HepG2 (cell line): Measurements from ENCODE around the gene TMEM223. TPM values are rescaled to one million over a fixed set of nuclear protein-coding genes. Genes with fewer than 3 reads are reported as not detected.

Experiments
- ATAC-seq: fragments of 200-7000 bp; cut with Tn5 transposase; 3 replicates; pipeline ENCODE4 v1.9.1; 2020; ENCODE audit warnings: mild to moderate bottlenecking, moderate library complexity
- BruUV-seq: library from RNA; stranded (reverse); fragments of 400-500 nt; replicated peaks from 2 replicates; lab custom pipeline; 2021; lab: Mats Ljungman, UMichigan
- CTCF ChIA-PET: fragments of 300-600 bp; formaldehyde crosslinking; extraction: SDS; loops from one replicate; lab custom pipeline; 2021; ENCODE audit warnings: low total read pairs, inconsistent platforms, low intra/inter-chr PET ratio; lab: Yijun Ruan, JAX
- POLR2A ChIA-PET: fragments of 350-600 bp; sonication (Branson Sonifier 250); formaldehyde crosslinking; loops from one replicate; lab custom pipeline; 2020; ENCODE audit warnings: antibody characterized with exemption, inconsistent platforms; lab: Yijun Ruan, JAX
- DNase-seq: peaks from one replicate; pipeline ENCODE4 v3.0.0-alpha.2; 2015; ENCODE audit warnings: low spot score
- FAIRE-seq: peaks from 3 replicates; lab custom pipeline; 2011; peaks lifted over from hg19 to GRCh38; lab: Jason Lieb, UNC
- H2AFZ ChIP-seq: one replicate; pipeline ENCODE4 v1.6.1; 2011; ENCODE audit warnings: low read length, inconsistent platforms
- H3K27ac ChIP-seq: fragments of 300-600 bp; 3 replicates; pipeline ENCODE4 v1.8.0; 2011; ENCODE audit warnings: mixed run types, mild to moderate bottlenecking, mixed read lengths, low read length, inconsistent platforms; ENCODE audit not compliant: insufficient read depth; ENCODE audit errors: extremely low read length
- H3K27me3 ChIP-seq, 2 experiments: fragments of 200-600 bp in 1 of 2; 2 replicates in 1 of 2; 3 replicates in 1 of 2; pipeline versions ENCODE4 v1.6.0 to v1.8.0; 2011; ENCODE audit warnings: low read length in 2 of 2, mild to moderate bottlenecking in 2 of 2, moderate library complexity in 2 of 2, inconsistent platforms in 1 of 2; ENCODE audit not compliant: insufficient read depth in 2 of 2, control insufficient read depth in 1 of 2
- H3K36me3 ChIP-seq, 2 experiments: fragments of 200-600 bp in 1 of 2; replicated peaks in 1 of 2; 2 replicates in 1 of 2; 3 replicates in 1 of 2; pipeline versions ENCODE4 v1.5.1 to v1.8.0; 2011; ENCODE audit warnings: low read length in 2 of 2, inconsistent platforms in 1 of 2; ENCODE audit not compliant: insufficient read depth in 2 of 2, control insufficient read depth in 1 of 2
- H3K4me1 ChIP-seq: 2 replicates; pipeline ENCODE4 v1.5.1; 2012; ENCODE audit warnings: low read length, inconsistent platforms; ENCODE audit not compliant: insufficient read depth
- H3K4me2 ChIP-seq: 2 replicates; pipeline ENCODE4 v1.6.0; 2011; ENCODE audit warnings: low read depth, low read length, inconsistent platforms
- H3K4me3 ChIP-seq, 3 experiments: fragments of 200-600 bp in 1 of 3; sonication (generic), shearing (Covaris generic) in 1 of 3; replicated peaks in 1 of 3; 2 replicates each; pipeline ENCODE4 v1.5.1; 2011 to 2016; ENCODE audit warnings: low read length in 3 of 3, inconsistent platforms in 2 of 3, low read depth in 2 of 3, mild to moderate bottlenecking in 2 of 3, control low read depth in 1 of 3, mixed read lengths in 1 of 3; ENCODE audit not compliant: insufficient read depth in 1 of 3
- H3K79me2 ChIP-seq: one replicate; pipeline ENCODE4 v1.6.1; 2011; ENCODE audit warnings: low read length, inconsistent platforms; ENCODE audit not compliant: insufficient read depth
- H3K9ac ChIP-seq: 2 replicates; pipeline ENCODE4 v1.6.0; 2011; ENCODE audit warnings: mild to moderate bottlenecking, low read depth, low read length, inconsistent platforms; ENCODE audit not compliant: insufficient read depth
- H3K9me3 ChIP-seq: 2 replicates; pipeline ENCODE4 v1.5.1; 2012; ENCODE audit warnings: mild to moderate bottlenecking, low read length
- H4K20me1 ChIP-seq: 2 replicates; pipeline ENCODE4 v1.6.0; 2011; ENCODE audit warnings: inconsistent platforms, mild to moderate bottlenecking, low read length, moderate library complexity; ENCODE audit not compliant: insufficient read depth
- GMEB1 ChIP-seq: sonication (generic); formaldehyde crosslinking; IDR thresholded peaks from 2 replicates; pipeline ENCODE4 v1.5.1; 2020; ENCODE audit warnings: missing genetic modification reagents, mild to moderate bottlenecking, borderline replicate concordance
- NR2F6 ChIP-seq, 2 experiments: IDR thresholded peaks; 2 replicates each; pipeline ENCODE4 v1.6.1; 2016; ENCODE audit warnings: antibody characterized with exemption in 1 of 2, mild to moderate bottlenecking in 1 of 2
- REL ChIP-seq: sonication (generic); formaldehyde crosslinking; conservative IDR thresholded peaks from 2 replicates; pipeline ENCODE4 v1.8.0; 2022; ENCODE audit warnings: mild to moderate bottlenecking, missing genetic modification reagents, moderate library complexity
- TCF7 ChIP-seq: sonication (generic); IDR thresholded peaks from 2 replicates; pipeline ENCODE4 v1.6.1; 2016; ENCODE audit warnings: antibody characterized with exemption, low read depth
- ZBTB14 ChIP-seq: sonication (generic); formaldehyde crosslinking; IDR thresholded peaks from 2 replicates; pipeline ENCODE4 v1.4.0; 2020; ENCODE audit warnings: missing genetic modification reagents
- ZFAT ChIP-seq: sonication (generic); formaldehyde crosslinking; conservative IDR thresholded peaks from 2 replicates; pipeline ENCODE4 v1.8.1; 2023; ENCODE audit warnings: missing genetic modification reagents, inconsistent platforms
- ZNF136 ChIP-seq: sonication (generic); formaldehyde crosslinking; IDR thresholded peaks from 2 replicates; pipeline ENCODE4 v1.8.1; 2022; ENCODE audit warnings: low read depth, mild to moderate bottlenecking, moderate library complexity, missing genetic modification reagents
- WGBS: methylation state at CpG from one replicate; pipeline ENCODE4 v1.1.6; 2017; ENCODE audit warnings: low lambda C conversion rate; 5-methylcytosine and 5-hydroxymethylcytosine counted together
- in situ Hi-C: cut with HindIII; loops from 2 replicates; pipeline ENCODE4 v1.10.0; 2017; ENCODE audit warnings: low pct_unique_long_range_greater_than_20kb; ENCODE audit not compliant: extremely low pct_ligation_motif_present
- intact Hi-C: fragments of 100-400 bp; cut with micrococcal nuclease; formaldehyde crosslinking; loops from one replicate; pipeline ENCODE4 v1.10.0; 2022; ENCODE audit not compliant: unreplicated experiment
- polyA plus RNA-seq, 8 experiments: library from polyadenylated mRNA; depleted of rRNA in 3 of 8; stranded (reverse) in 7 of 8; unstranded in 1 of 8; fragments of >200 nt; fragmentation: Illumina TruSeq in 4 of 8; extraction: Trizol in 4 of 8; gene quantifications; 2 replicates each; pipeline versions ENCODE4 v1.2.1 to v1.2.3, GENCODE V29; 2011 to 2016; ENCODE audit warnings: low read depth in 4 of 8, missing spikeins in 1 of 8, mixed read lengths in 1 of 8; ENCODE audit not compliant: insufficient read depth in 1 of 8
- total RNA-seq, 5 experiments: library from RNA; depleted of rRNA; stranded (reverse); fragments of >200 nt; fragmentation: Illumina TruSeq; extraction: Trizol; gene quantifications; 2 replicates each; pipeline ENCODE4 v1.2.3, GENCODE V29; 2016; ENCODE audit warnings: low read depth in 1 of 5
- TF ChIP-seq, protein P1 (sequence below): sonication (generic); formaldehyde crosslinking; IDR thresholded peaks from 2 replicates; pipeline ENCODE4 v1.5.0; 2020; ENCODE audit warnings: missing genetic modification reagents
- TF ChIP-seq, protein P2 (sequence below): sonication (generic); formaldehyde crosslinking; IDR thresholded peaks from 2 replicates; pipeline ENCODE4 v1.5.0; 2020; ENCODE audit warnings: mild to moderate bottlenecking, missing genetic modification reagents, borderline replicate concordance
- TF ChIP-seq, protein P3 (sequence below): sonication (generic); formaldehyde crosslinking; IDR thresholded peaks from 2 replicates; pipeline ENCODE4 v1.8.1; 2022; ENCODE audit warnings: mild to moderate bottlenecking, missing genetic modification reagents

TMEM223 gene
- total and polyA plus RNA-seq, 2 of the 13 experiments (the other 11 are each of a cell fraction or from before 2014, with no cell fraction given) = 19.5 to 24.9 TPM

GRCh38 chr11:62799486-62799885, 7.7 kb upstream of the TMEM223 start:
- intact Hi-C loops = no loop called here
- TF ChIP-seq NR2F6 (IDR thresholded peaks at IDR 0.05) (no peak), NR2F6 (CRISPR knock-in tag; IDR thresholded peaks at IDR 0.05) (no peak), ZBTB14 (CRISPR knock-in tag) (no peak), ZFAT (CRISPR knock-in tag) (no peak), REL (CRISPR knock-in tag) (no peak), TCF7 (no peak), GMEB1 (CRISPR knock-in tag) (no peak), ZNF136 (CRISPR knock-in tag) (no peak)
- TF ChIP-seq, protein P1, sequence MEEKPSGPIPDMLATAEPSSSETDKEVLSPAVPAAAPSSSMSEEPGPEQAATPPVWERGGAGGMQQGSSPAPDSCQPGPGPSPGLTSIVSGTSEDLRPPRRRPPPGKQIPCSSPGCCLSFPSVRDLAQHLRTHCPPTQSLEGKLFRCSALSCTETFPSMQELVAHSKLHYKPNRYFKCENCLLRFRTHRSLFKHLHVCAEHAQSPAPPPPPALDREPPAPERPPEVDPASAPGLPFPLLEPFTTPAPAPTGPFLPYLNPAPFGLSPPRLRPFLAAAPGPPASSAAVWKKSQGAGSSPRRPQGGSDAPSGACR (CRISPR knock-in tag) = no peak
- TF ChIP-seq, protein P2, sequence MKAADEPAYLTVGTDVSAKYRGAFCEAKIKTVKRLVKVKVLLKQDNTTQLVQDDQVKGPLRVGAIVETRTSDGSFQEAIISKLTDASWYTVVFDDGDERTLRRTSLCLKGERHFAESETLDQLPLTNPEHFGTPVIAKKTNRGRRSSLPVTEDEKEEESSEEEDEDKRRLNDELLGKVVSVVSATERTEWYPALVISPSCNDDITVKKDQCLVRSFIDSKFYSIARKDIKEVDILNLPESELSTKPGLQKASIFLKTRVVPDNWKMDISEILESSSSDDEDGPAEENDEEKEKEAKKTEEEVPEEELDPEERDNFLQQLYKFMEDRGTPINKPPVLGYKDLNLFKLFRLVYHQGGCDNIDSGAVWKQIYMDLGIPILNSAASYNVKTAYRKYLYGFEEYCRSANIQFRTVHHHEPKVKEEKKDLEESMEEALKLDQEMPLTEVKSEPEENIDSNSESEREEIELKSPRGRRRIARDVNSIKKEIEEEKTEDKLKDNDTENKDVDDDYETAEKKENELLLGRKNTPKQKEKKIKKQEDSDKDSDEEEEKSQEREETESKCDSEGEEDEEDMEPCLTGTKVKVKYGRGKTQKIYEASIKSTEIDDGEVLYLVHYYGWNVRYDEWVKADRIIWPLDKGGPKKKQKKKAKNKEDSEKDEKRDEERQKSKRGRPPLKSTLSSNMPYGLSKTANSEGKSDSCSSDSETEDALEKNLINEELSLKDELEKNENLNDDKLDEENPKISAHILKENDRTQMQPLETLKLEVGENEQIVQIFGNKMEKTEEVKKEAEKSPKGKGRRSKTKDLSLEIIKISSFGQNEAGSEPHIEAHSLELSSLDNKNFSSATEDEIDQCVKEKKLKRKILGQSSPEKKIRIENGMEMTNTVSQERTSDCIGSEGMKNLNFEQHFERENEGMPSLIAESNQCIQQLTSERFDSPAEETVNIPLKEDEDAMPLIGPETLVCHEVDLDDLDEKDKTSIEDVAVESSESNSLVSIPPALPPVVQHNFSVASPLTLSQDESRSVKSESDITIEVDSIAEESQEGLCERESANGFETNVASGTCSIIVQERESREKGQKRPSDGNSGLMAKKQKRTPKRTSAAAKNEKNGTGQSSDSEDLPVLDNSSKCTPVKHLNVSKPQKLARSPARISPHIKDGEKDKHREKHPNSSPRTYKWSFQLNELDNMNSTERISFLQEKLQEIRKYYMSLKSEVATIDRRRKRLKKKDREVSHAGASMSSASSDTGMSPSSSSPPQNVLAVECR (CRISPR knock-in tag) = no peak
- TF ChIP-seq, protein P3, sequence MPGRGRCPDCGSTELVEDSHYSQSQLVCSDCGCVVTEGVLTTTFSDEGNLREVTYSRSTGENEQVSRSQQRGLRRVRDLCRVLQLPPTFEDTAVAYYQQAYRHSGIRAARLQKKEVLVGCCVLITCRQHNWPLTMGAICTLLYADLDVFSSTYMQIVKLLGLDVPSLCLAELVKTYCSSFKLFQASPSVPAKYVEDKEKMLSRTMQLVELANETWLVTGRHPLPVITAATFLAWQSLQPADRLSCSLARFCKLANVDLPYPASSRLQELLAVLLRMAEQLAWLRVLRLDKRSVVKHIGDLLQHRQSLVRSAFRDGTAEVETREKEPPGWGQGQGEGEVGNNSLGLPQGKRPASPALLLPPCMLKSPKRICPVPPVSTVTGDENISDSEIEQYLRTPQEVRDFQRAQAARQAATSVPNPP (CRISPR knock-in tag) = no peak
- TF ChIP-seq, all 625 proteins: peak for 0
- in situ Hi-C loops = no loop called here

More at GRCh38 chr11:62799486-62799885, 7.7 kb upstream of the TMEM223 start:
- DNase-seq (no peak), ATAC-seq (no peak; the same call in 2 of the 3 replicates), FAIRE-seq (no peak)
- ChIA-PET POLR2A (interaction anchor here (1.3 kb wide), 1 partner anchor 10 kb away, joined by 3 read pairs; no protein-coding TSS in a partner anchor), CTCF (no interaction called here)
- H3K36me3 ChIP-seq = peaks cover 36 to 72% of the 10 kb centered on the region in 2 experiments
- H3K27me3 ChIP-seq = no peaks in the 10 kb centered on the region
- WGBS = 97% methylated on average over 9 of the region's 10 CpGs
- no peak overlapping the region for H3K4me3 ChIP-seq
- H4K20me1 ChIP-seq = no peaks in the 10 kb centered on the region; the same call in 1 of the 2 replicates
- H2AFZ ChIP-seq = no peak overlapping the region
- no peak overlapping the region for H3K9ac ChIP-seq
- no peaks in the 10 kb centered on the region for H3K9me3 ChIP-seq
- no TSS peak for BruUV-seq
- peaks cover 11% of the 10 kb centered on the region for H3K4me1 ChIP-seq
- no peak overlapping the region for H3K4me2 ChIP-seq
- H3K79me2 ChIP-seq = peaks cover 14% of the 10 kb centered on the region
- no peak overlapping the region for H3K27ac ChIP-seq
